Endothelial cell of hepatic sinusoid (primary cell): Measurements from ENCODE around the gene ROBO1.

Experiments used
- in situ Hi-C: cut with HindIII; loops from 2 replicates; pipeline ENCODE4 v1.10.0; 2017; ENCODE audit warnings: low sequenced_read_pairs

Gene ROBO1

GRCh38 chr3:78941587-78941986, 826.2 kb downstream of the ROBO1 start:
- in situ Hi-C loops, result no loop called here

GRCh38 chr3:78940626-78941025, 827.2 kb downstream of the ROBO1 start:
- in situ Hi-C loops, result no loop called here

- in situ Hi-C loops, result no loop called here
These were observed 827.7 kb downstream of the ROBO1 start for GRCh38 chr3:78940128-78940527.

GRCh38 chr3:78937475-78937874, 830.3 kb downstream of the ROBO1 start:
- in situ Hi-C loops, result no loop called here

GRCh38 chr3:78927759-78928158, 840.0 kb downstream of the ROBO1 start:
- in situ Hi-C loops, result no loop called here

GRCh38 chr3:78926523-78926922, 841.3 kb downstream of the ROBO1 start:
- in situ Hi-C loops, result no loop called here

- in situ Hi-C loops, result no loop called here
These were observed 843.1 kb downstream of the ROBO1 start for GRCh38 chr3:78924711-78925110.

GRCh38 chr3:78919021-78919755, 848.6 kb downstream of the ROBO1 start:
- in situ Hi-C loops, result no loop called here

- in situ Hi-C loops, result no loop called here
These were observed 849.3 kb downstream of the ROBO1 start for GRCh38 chr3:78918361-78919020.

- in situ Hi-C loops, result no loop called here
These were observed 850.3 kb downstream of the ROBO1 start for GRCh38 chr3:78917536-78917935.

- in situ Hi-C loops, result no loop called here
These were observed 854.1 kb downstream of the ROBO1 start for GRCh38 chr3:78913711-78914110.

GRCh38 chr3:78912687-78913086, 855.1 kb downstream of the ROBO1 start:
- in situ Hi-C loops, result no loop called here

- in situ Hi-C loops, result no loop called here
These were observed 855.5 kb downstream of the ROBO1 start for GRCh38 chr3:78912259-78912658.

GRCh38 chr3:78911394-78911793, 856.4 kb downstream of the ROBO1 start:
- in situ Hi-C loops, result no loop called here

GRCh38 chr3:78908236-78908635, 859.6 kb downstream of the ROBO1 start:
- in situ Hi-C loops, result no loop called here

- in situ Hi-C loops, result no loop called here
These were observed 860.4 kb downstream of the ROBO1 start for GRCh38 chr3:78907367-78907766.

- in situ Hi-C loops, result no loop called here
These were observed 860.9 kb downstream of the ROBO1 start for GRCh38 chr3:78906930-78907329.

GRCh38 chr3:78906245-78906644, 861.6 kb downstream of the ROBO1 start:
- in situ Hi-C loops, result no loop called here

- in situ Hi-C loops, result no loop called here
These were observed 862.1 kb downstream of the ROBO1 start for GRCh38 chr3:78905700-78906099.

- in situ Hi-C loops, result no loop called here
These were observed 866.3 kb downstream of the ROBO1 start for GRCh38 chr3:78901544-78901943.

GRCh38 chr3:78900880-78901279, 866.9 kb downstream of the ROBO1 start:
- in situ Hi-C loops, result no loop called here

- in situ Hi-C loops, result no loop called here
These were observed 867.4 kb downstream of the ROBO1 start for GRCh38 chr3:78900426-78900825.

GRCh38 chr3:78895528-78895927, 872.3 kb downstream of the ROBO1 start:
- in situ Hi-C loops, result no loop called here
